HEK293T (cell line): ENCODE measurements around the gene ANGPTL2.

ENCODE experiments used
- CTCF ChIA-PET: fragments of 350-600 bp; formaldehyde crosslinking; extraction: SDS; loops from one replicate; lab custom pipeline; 2021; ENCODE audit warnings: antibody characterized with exemption, inconsistent platforms; lab: Yijun Ruan, JAX
- POLR2A ChIA-PET: fragments of 350-600 bp; formaldehyde crosslinking; extraction: SDS; loops from one replicate; lab custom pipeline; 2020; ENCODE audit warnings: antibody characterized with exemption, inconsistent platforms; lab: Yijun Ruan, JAX
- DNase-seq: peaks from one replicate; pipeline ENCODE4 v3.0.0; 2012; ENCODE audit warnings: mixed read lengths; ENCODE audit errors: extremely low spot score
- ARNT ChIP-seq: fragments of 450-650 bp; IDR thresholded peaks from 2 replicates; pipeline ENCODE4 v1.6.1; 2017; ENCODE audit warnings: mild to moderate bottlenecking
- BHLHE40 ChIP-seq: fragments of 450-650 bp; IDR thresholded peaks from 2 replicates; pipeline ENCODE4 v1.6.1; 2016; ENCODE audit warnings: mild to moderate bottlenecking, moderate library complexity, borderline replicate concordance
- CTBP1 ChIP-seq: fragments of 450-650 bp; IDR thresholded peaks from 2 replicates; pipeline ENCODE4 v1.6.1; 2016; ENCODE audit warnings: borderline replicate concordance
- ELF4 ChIP-seq: fragments of 450-650 bp; IDR thresholded peaks from 2 replicates; pipeline ENCODE4 v1.6.1; 2017; ENCODE audit warnings: antibody characterized with exemption
- FOXA1 ChIP-seq: fragments of 450-650 bp; IDR thresholded peaks from 2 replicates; pipeline ENCODE4 v1.6.1; 2016; ENCODE audit warnings: mild to moderate bottlenecking
- FOXK2 ChIP-seq: fragments of 450-650 bp; IDR thresholded peaks from 2 replicates; pipeline ENCODE4 v1.6.1; 2016; ENCODE audit warnings: mild to moderate bottlenecking
- FOXM1 ChIP-seq: fragments of 450-650 bp; IDR thresholded peaks from 2 replicates; pipeline ENCODE4 v1.6.1; 2017; ENCODE audit warnings: mild to moderate bottlenecking, borderline replicate concordance
- HDGF ChIP-seq: fragments of 450-650 bp; IDR thresholded peaks from 2 replicates; pipeline ENCODE4 v1.6.1; 2017; ENCODE audit warnings: antibody characterized with exemption, borderline replicate concordance
- L3MBTL2 ChIP-seq: fragments of 450-650 bp; conservative IDR thresholded peaks from 2 replicates; pipeline ENCODE4 v1.6.1; 2016; ENCODE audit warnings: mild to moderate bottlenecking
- LEF1 ChIP-seq: fragments of 450-650 bp; IDR thresholded peaks from 2 replicates; pipeline ENCODE4 v1.6.1; 2017; ENCODE audit warnings: mild to moderate bottlenecking, borderline replicate concordance
- NFRKB ChIP-seq: fragments of 450-650 bp; IDR thresholded peaks from 2 replicates; pipeline ENCODE4 v1.6.1; 2016; ENCODE audit warnings: mild to moderate bottlenecking, moderate library complexity
- SP1 ChIP-seq: fragments of 450-650 bp; IDR thresholded peaks from 2 replicates; pipeline ENCODE4 v1.6.1; 2017
- SUZ12 ChIP-seq: fragments of 450-650 bp; IDR thresholded peaks from 2 replicates; pipeline ENCODE4 v1.6.1; 2016; ENCODE audit warnings: mild to moderate bottlenecking
- TARDBP ChIP-seq: fragments of 450-650 bp; IDR thresholded peaks from 2 replicates; pipeline ENCODE4 v1.6.1; 2016
- ZNF384 ChIP-seq: fragments of 450-650 bp; IDR thresholded peaks from 2 replicates; pipeline ENCODE4 v1.6.1; 2016
- TF ChIP-seq, protein P1 (sequence below): fragments of 450-650 bp; IDR thresholded peaks from 2 replicates; pipeline ENCODE4 v1.6.1; 2016

Gene ANGPTL2

DNA sequence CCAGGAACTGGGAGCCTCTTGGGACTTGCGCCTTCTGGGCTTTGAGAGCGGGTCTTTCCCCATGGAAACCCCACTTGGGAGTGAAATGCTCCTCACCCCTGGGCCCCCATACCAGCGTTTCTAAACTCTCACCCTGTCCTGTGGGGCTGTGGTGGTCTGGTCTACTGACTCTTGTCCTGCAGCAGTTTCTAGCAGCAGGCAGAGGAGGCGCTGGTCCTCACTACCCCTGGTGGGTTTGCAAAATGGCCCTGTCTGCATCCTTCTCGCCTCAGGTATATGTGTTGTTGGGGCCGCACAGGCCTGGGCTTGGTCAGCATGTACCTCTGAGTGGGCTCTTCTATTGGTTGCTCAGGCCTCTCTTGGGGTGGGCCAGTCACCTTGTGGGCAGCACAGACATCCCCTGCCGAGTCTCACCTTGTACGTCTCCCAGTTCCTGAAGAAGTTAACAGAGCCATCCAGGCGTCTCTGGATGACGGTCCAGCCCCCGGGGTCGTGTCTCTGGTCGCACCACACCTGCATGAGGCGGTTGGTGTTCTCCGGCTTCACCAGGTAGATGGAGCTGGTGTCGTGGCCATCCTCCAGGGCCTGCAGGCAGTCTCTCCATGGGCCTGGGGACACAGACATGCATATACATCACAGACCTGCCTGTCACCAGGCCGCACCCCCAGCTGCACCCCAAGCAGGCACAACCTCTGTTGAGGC, 29.0 kb downstream of the ANGPTL2 start:
- DNase-seq: no peak
- CTCF ChIA-PET: no interaction called here
- TF ChIP-seq LEF1 (no peak), SP1 (no peak), ARNT (no peak), HDGF (no peak), FOXM1 (no peak), L3MBTL2 (no peak), FOXA1 (no peak), NFRKB (no peak), FOXK2 (no peak), CTBP1 (no peak), ELF4 (no peak), SUZ12 (no peak), BHLHE40 (no peak), ZNF384 (no peak), TARDBP (no peak)
- TF ChIP-seq, protein P1, sequence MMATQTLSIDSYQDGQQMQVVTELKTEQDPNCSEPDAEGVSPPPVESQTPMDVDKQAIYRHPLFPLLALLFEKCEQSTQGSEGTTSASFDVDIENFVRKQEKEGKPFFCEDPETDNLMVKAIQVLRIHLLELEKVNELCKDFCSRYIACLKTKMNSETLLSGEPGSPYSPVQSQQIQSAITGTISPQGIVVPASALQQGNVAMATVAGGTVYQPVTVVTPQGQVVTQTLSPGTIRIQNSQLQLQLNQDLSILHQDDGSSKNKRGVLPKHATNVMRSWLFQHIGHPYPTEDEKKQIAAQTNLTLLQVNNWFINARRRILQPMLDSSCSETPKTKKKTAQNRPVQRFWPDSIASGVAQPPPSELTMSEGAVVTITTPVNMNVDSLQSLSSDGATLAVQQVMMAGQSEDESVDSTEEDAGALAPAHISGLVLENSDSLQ: no peak
- POLR2A ChIA-PET: no interaction called here

DNA sequence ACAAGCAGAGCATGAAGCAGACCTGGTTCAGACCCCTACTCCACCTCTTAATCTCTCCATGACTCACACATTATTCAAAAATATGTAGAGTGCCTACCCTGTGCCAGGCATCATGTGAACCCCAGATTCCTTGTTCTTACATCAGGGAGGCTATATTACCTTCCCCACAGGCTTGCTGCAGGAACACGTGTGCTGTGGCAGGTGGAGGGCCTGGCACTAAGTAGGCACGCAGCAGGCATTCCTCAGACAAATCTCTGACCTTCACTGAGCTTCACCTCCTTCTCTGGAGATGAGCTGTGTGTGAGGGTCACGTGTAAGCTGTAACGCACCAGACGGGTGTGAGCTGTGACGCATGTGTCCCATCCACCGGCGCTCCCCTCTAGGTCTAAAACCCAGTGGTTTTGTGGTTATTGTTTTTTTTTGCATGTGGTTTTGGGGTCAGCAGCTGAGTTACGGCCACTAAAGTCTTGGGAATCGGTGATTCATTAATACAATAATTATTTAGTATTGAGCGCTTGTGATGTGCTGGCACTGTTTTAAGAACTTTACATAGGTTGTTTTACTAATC, 30.3 kb downstream of the ANGPTL2 start:
- no peak for DNase-seq
- CTCF ChIA-PET: no interaction called here
- TF ChIP-seq L3MBTL2 (no peak), TARDBP (no peak), NFRKB (no peak), SUZ12 (no peak), ARNT (no peak), LEF1 (no peak), CTBP1 (no peak), FOXM1 (no peak), ELF4 (no peak), BHLHE40 (no peak), FOXA1 (no peak), ZNF384 (no peak)
- POLR2A ChIA-PET: no interaction called here

DNA sequence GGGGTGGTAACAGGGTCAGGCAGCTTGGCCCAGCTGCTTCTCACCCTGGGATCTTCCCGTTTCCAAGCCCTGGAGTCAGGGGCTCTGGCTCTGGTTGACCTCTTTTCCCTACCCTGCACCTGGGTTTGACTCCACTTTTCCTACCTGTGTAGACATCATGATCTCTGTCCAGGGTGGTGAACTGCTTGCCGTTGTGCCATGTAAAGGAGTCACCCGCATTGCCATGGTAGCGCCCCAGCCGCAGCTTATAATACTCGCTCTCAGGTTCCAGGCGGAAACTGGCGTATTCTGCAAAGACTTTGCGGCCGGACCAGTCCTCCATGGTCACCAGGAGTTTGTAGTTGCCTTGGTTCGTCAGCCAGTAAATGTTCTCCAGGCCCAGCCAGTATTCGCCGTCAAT, 30.9 kb downstream of the ANGPTL2 start:
- CTCF ChIA-PET: no interaction called here

DNA sequence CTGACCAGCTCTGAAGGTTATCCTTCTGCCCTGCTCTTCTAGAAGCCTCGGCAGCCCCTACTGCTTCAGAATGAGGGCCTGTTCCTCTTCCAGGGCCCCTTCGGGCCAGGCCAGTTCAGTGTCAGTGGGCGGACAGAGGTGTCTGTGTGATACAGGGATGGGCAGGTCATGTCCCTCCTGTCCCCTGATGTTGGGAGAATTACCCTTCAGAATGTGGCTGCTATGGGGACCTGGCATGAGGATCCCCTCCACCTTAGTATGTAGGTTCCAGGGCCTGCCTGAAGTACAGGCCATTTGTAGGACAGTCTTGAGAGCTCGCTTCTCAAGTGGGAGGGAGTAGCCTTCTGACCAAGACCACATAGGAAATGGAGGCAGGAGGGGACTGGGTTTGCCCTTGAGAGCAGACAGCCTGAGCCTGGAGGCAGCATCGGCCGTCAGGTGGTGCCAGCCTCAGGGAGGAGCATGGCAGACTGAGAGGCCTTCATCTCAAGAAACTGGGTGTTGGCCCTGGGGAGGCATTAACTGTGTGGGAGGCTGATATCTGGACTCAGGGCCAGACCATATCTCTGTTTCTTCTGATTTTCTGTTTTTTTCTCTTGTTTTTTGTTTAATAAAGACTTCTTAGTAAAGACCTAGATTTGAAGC, 32.0 kb downstream of the ANGPTL2 start:
- POLR2A ChIA-PET: no interaction called here
- DNase-seq: no peak
- TF ChIP-seq, protein P1: no peak
- TF ChIP-seq FOXK2: no peak
- CTCF ChIA-PET: no interaction called here

More for the DNA sequence above, 30.9 kb downstream of the ANGPTL2 start:
- POLR2A ChIA-PET: no interaction called here
- DNase-seq: no peak
- TF ChIP-seq LEF1: no peak
- no peak for TF ChIP-seq TARDBP
- no peak for TF ChIP-seq SP1
- no peak for TF ChIP-seq SUZ12
- no peak for TF ChIP-seq L3MBTL2
- TF ChIP-seq HDGF: no peak
- no peak for TF ChIP-seq BHLHE40
- no peak for TF ChIP-seq FOXA1
- no peak for TF ChIP-seq CTBP1
- TF ChIP-seq FOXK2: no peak
- TF ChIP-seq NFRKB: no peak
- no peak for TF ChIP-seq ZNF384
- TF ChIP-seq FOXM1: no peak
- no peak for TF ChIP-seq ELF4
- TF ChIP-seq, protein P1: no peak

DNA sequence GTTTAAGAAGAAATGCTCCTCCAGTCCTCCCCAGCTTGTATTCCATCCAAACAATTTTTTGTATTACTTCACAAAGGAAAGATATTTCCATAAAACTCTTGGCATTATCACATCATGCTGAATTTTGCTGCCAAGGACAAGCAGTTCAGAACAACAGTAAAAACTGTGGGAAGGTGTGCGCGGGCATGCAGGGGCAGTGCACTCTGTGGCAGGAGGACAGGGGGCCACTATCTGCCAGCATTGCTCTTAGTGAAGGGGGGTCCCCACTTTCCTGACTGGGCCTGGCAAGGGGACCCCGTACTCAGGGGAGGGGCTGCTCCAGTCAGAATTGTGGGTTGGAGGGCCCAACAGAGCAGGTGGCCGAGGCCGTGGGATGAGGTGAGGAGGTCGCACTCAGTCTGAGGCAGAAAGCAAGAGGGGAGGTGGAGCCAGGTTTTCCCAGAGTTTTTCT, 32.8 kb downstream of the ANGPTL2 start:
- TF ChIP-seq LEF1 (no peak), TARDBP (no peak), FOXA1 (no peak), FOXM1 (no peak), L3MBTL2 (no peak), ELF4 (no peak), CTBP1 (no peak), SP1 (no peak), HDGF (no peak), BHLHE40 (no peak), FOXK2 (no peak)
- TF ChIP-seq, protein P1: no peak
- ChIA-PET POLR2A (no interaction called here), CTCF (no interaction called here)
- no peak for DNase-seq
